ENCODE measurements around the gene GPR37. TPM values are rescaled to one million over a fixed set of nuclear protein-coding genes. Genes with fewer than 3 reads are reported as not detected.

GPR37 gene
- polyA plus RNA-seq, 1 donor from 2014 or later: not detected

DNA sequence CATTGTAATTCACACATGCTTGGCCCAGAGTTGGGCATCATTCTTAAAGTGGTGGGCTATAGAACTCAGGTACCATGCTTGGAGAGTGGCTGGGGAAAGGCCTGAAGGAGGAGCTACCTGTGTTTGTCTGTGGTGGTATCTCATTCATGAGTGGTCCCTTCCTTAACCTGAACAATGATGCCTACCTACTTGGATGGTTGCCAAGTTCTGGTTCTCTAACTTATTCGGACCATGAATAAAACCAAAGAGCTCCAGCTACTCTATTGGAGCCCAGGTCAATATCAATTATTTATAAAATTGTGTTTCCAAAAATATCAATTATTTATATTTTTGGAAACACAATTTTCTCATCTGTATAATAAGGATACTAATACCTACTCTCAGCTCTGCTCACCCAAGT is 2.9 kb upstream of the GPR37 start:
- Mint-ChIP-seq H3K4me3 (no peak overlapping the region), H3K36me3 (no peaks in the 10 kb centered on the region), H3K9me3 (no peaks in the 10 kb centered on the region), H3K27ac (no peak overlapping the region), H3K4me1 (peaks cover 11 to 13% (median 12%) of the 10 kb centered on the region in 3 donors), H3K27me3 (peaks cover 26% of the 10 kb centered on the region)

DNA sequence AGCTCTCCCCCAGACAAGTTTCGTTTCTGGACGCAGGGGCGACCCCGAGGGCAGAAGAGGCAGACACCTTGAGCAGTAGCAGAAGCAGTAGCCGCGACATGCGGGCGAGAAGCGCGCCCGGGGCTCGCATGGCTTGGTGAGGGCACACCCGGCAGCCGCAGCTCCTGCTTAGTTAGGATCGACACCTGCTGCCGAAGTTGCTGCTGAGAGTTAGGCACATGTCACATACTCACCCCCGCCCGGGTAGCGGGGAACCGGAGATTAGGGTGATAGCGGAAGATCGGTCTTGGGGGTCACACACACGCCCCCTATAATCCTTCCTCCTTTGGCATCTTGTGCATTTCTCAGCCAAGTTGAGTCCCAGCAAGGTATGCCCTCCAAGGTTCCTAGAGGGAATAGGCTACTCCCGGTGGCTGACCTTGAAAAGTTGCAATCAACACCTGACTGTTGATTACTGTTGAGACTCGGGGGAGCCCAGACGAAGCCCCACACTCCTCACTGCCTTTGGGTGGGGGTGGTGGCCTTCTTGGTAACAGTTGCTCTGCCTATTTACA is 668 bp downstream of the GPR37 start:
- Mint-ChIP-seq H3K36me3 (no peaks in the 10 kb centered on the region), H3K4me1 (peaks cover 12 to 16% (median 14%) of the 10 kb centered on the region in 3 donors), H3K27me3 (peaks cover 35% of the 10 kb centered on the region), H3K9me3 (no peaks in the 10 kb centered on the region), H3K4me3 (peak overlapping the region; percentile 80 to 95 (median 86)), H3K27ac (no peak overlapping the region)

DNA sequence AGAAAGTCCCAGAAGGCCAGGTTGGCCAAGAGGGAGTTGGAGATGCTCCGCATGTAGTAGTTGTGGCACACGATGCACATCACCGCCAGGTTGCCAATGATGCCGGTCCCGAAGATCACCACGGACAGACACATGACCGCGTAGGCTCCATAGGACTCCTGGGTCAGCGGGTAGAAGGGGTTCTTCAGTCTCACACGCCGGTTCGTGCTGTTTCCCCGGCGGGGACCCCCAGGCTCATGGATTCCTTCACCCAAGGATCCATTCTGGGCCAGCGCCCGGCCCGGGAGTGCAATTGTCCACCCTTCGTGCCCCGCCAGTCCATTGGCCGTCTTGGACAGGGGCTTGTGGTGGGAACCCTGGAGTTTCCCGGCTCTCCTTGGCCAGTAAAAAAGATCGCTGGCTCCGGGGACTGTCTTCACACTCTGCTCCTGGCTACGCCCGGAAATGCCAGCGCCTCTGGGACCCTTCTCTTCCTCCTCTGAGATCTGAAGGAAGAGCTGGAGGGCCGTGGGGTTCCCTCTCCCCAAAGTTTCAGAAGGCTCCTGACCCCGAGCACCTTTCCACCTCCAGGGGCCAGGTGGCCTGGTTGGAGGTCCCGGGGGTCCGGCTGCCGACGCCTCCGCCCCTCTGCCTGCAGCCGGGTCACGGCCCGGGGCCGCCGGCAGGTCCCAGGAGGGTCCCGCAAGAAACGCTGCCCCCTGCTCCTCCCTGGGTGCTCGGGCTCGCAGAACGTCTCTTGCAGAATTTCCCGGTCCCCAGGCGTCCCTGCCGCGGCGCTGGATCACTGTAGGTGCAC is 1.3 kb downstream of the GPR37 start:
- no peaks in the 10 kb centered on the region for H3K36me3 Mint-ChIP-seq
- peaks cover 35% of the 10 kb centered on the region for H3K27me3 Mint-ChIP-seq
- H3K4me1 Mint-ChIP-seq: peaks cover 12 to 16% (median 14%) of the 10 kb centered on the region in 3 donors
- peak overlapping the region; percentile 80 to 95 (median 86) for H3K4me3 Mint-ChIP-seq
- no peak overlapping the region for H3K27ac Mint-ChIP-seq
- no peaks in the 10 kb centered on the region for H3K9me3 Mint-ChIP-seq

DNA sequence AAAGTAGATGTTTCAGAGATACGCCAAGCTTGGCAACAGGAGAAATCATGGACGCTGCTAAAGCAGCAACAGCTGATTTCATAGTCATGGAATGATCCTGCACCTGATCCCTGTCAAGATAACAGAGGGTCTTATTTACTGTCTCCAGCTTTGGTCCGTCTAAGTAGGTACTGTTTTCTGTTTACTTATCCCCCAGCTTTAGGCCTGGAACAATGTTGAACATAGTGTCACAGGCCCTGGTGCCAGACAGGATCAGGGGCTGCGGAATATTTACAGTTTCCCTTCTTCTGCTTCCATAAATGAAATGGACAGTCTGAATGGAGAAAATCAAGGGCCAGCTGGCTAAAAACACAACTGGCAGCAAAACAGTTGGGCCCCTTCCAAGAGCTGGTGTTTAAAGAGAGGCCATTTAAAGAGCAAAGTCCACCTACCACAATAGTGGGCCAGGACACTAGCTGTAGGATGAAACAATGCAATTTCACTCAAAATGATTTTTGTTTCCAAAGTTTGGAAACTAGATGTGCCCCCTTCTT is 2.9 kb downstream of the GPR37 start:
- H3K9me3 Mint-ChIP-seq: no peaks in the 10 kb centered on the region
- no peak overlapping the region for H3K27ac Mint-ChIP-seq
- H3K36me3 Mint-ChIP-seq: no peaks in the 10 kb centered on the region
- H3K27me3 Mint-ChIP-seq: peaks cover 35% of the 10 kb centered on the region
- H3K4me1 Mint-ChIP-seq: peaks cover 12 to 16% (median 14%) of the 10 kb centered on the region in 3 donors
- peak overlapping the region in 1 of 4 donors; percentile 48 for H3K4me3 Mint-ChIP-seq

DNA sequence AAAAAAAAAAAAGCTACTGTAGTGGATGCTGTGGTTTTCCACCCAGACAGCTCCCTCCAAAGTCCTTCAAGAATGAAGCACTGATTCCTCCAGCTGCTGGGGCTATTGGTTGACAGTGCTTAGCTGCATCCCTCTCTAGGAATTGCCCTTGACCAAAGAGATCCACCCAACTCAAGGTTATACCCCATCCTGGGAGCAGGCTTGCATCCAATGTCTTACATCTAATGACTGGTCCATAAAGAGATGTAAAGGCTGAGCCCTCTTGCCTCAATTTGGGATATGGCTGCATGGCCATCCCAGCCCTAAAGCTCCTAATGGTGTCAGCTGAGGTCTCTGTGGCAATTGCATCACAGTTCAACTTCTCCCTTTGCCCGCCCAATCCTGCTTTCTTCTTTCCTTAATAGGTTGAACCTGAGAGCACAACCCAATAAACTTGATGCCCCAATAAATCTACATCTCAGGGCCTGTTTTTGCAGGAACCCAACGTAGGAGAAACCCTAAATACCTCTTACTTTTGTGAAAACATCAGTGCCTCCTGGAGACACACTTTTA is 4.4 kb downstream of the GPR37 start:
- no peaks in the 10 kb centered on the region for H3K9me3 Mint-ChIP-seq
- H3K27me3 Mint-ChIP-seq: peaks cover 28% of the 10 kb centered on the region
- no peak overlapping the region for H3K4me3 Mint-ChIP-seq
- H3K27ac Mint-ChIP-seq: no peak overlapping the region
- H3K4me1 Mint-ChIP-seq: peaks cover 12 to 16% (median 14%) of the 10 kb centered on the region in 3 donors
- no peaks in the 10 kb centered on the region for H3K36me3 Mint-ChIP-seq

DNA sequence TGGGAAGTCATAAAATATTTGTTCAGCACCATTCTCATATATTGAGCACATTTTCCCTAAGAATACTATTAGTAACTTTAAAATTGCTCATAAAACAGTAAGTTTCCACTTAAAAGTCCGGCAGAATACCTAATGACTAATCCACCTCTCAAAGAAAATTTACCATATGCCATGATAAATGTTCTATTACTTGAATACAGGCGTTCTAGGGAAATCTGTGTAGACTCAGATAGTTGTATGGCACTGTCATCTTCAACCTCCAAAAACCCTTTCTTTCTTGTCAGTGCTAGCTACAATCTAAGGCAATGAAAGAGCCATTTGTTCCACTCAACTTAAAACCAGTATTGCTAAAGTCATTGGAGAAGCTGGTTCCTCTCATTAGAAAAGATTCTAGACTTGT is 7.3 kb downstream of the GPR37 start:
- H3K4me1 Mint-ChIP-seq: peaks cover 0 to 3% (median 0%) of the 10 kb centered on the region in 3 donors
- H3K27me3 Mint-ChIP-seq: peaks cover 8% of the 10 kb centered on the region
- H3K4me3 Mint-ChIP-seq: no peak overlapping the region
- no peaks in the 10 kb centered on the region for H3K36me3 Mint-ChIP-seq
- H3K9me3 Mint-ChIP-seq: no peaks in the 10 kb centered on the region
- H3K27ac Mint-ChIP-seq: no peak overlapping the region

DNA sequence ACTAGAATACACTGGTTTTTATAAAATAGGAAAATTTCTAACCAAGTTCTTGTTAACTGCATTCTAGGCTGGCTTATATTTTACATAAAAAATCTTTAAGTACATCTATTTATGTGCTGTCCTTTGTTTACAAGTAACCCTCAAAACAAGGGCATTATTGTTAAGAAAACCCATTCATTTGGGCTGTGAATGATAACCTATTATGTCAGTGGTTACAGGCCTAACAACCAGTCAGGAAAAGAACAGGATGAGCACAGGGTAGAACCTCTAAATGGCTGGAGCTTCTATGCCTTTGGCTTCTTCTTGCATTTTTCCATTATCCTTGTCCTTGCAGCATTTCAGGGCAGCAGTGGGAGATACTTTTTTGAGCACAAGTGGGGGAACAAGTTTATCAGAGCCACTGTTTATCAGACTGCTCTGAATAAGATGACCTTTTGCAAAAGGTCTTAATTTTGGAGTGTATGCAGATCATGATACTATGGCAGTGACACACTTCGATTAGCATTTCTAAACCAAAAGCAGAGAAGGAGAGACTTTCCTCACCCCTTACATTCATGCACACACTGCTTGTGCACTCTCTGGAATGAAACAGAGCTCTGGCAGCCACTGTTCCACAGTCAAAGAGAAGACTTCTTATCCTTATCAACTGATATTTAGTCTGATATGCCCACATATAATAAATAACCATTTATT is 10.9 kb downstream of the GPR37 start:
- no peaks in the 10 kb centered on the region for H3K9me3 Mint-ChIP-seq
- H3K27ac Mint-ChIP-seq: no peak overlapping the region
- H3K4me1 Mint-ChIP-seq: no peaks in the 10 kb centered on the region

DNA sequence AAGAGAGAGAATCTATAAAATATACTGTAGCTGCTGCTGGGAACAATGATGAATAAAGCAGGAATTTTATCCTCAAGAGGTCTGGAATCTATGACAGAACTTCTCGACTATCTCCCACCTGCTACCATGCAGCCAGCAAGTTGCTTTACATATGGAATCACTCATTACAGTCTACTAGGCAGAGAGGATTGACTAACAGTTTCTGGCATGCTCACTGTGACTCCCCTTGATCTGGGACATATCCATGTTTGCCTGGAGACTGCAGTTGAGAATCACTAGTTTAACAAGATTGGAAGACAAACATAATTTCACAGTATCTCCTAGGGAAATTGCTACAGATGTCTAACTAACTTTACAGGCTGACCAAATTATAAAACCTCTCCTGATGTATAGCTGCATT is 13.3 kb downstream of the GPR37 start:
- H3K27ac Mint-ChIP-seq: no peak overlapping the region
- H3K36me3 Mint-ChIP-seq: no peaks in the 10 kb centered on the region
- H3K27me3 Mint-ChIP-seq: peaks cover 2% of the 10 kb centered on the region
- no peak overlapping the region for H3K4me3 Mint-ChIP-seq
- H3K9me3 Mint-ChIP-seq: no peaks in the 10 kb centered on the region
- H3K4me1 Mint-ChIP-seq: no peaks in the 10 kb centered on the region

More for the DNA sequence above, 10.9 kb downstream of the GPR37 start:
- Mint-ChIP-seq H3K4me3 (no peak overlapping the region), H3K36me3 (no peaks in the 10 kb centered on the region), H3K27me3 (peaks cover 2% of the 10 kb centered on the region)

DNA sequence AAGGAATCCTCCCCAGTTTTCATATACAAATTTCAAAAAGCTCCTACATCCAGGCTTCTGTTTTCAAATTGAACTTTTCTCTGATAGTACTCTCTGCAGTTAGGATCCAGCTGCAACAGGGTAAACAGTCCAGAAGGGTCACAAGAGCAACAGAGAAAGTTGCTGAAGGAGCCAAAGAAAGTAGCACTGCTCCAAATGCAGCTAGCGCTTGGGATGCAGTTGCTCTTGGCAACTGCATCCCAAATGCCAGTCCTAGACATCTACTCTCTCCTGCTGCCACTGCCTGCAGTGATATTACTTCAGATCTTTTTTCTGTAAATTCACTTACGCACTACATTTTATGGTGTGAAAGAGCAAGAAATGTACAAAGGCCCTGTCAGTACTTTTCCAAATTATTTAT is 14.6 kb downstream of the GPR37 start:
- H3K27ac Mint-ChIP-seq: no peak overlapping the region
- H3K9me3 Mint-ChIP-seq: no peaks in the 10 kb centered on the region
- no peak overlapping the region for H3K4me3 Mint-ChIP-seq
- no peaks in the 10 kb centered on the region for H3K36me3 Mint-ChIP-seq
- H3K27me3 Mint-ChIP-seq: peaks cover 2% of the 10 kb centered on the region
- no peaks in the 10 kb centered on the region for H3K4me1 Mint-ChIP-seq

DNA sequence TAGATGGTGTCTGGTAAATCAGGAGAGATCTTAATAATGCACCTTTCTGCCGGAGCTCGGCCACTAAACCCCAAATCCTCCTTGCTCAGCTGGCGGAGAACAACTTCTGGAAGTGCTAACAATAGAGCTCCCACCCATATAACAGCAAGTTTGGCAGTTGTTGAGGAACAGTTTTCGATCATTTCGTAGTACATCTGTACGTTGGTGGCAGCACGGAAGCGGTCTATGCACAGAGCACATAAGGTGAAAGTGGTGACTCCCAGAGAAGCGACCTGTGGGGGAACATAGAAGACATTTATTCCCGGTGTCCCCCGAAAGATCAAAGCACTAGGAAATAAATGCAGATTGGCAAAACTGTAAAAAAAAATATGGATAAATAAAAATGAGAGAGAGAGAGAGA is 18.5 kb downstream of the GPR37 start:
- Mint-ChIP-seq H3K27ac (no peak overlapping the region), H3K9me3 (peaks cover 0 to 3% (median 0%) of the 10 kb centered on the region in 3 donors), H3K4me1 (no peaks in the 10 kb centered on the region)

DNA sequence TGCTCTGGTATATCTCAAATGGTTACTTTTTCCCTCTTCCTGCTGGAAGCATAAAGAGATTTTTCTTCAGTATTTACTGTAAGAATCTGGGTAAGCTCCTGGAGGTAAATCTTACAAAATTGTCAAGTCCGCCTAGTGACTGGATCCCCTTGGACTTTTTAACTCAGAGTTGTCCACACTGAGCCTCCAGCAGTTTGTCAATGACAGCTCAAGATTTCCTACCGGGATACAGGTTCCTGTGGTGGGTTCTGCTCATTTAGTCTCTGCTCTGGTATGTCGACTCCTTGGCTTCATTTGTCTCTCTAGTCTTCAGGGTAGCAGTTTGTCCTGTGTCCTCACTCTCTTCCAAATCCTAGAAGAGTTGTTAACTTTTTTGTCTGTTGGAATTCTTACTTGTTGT is 27.0 kb downstream of the GPR37 start:
- Mint-ChIP-seq H3K4me1 (no peaks in the 10 kb centered on the region), H3K4me3 (no peak overlapping the region), H3K36me3 (no peaks in the 10 kb centered on the region), H3K27me3 (no peaks in the 10 kb centered on the region), H3K9me3 (peaks cover 0 to 2% (median 0%) of the 10 kb centered on the region in 3 donors), H3K27ac (no peak overlapping the region)

More for the DNA sequence above, 18.5 kb downstream of the GPR37 start:
- H3K4me3 Mint-ChIP-seq: no peak overlapping the region
- H3K36me3 Mint-ChIP-seq: no peaks in the 10 kb centered on the region
- peaks cover 2% of the 10 kb centered on the region for H3K27me3 Mint-ChIP-seq

DNA sequence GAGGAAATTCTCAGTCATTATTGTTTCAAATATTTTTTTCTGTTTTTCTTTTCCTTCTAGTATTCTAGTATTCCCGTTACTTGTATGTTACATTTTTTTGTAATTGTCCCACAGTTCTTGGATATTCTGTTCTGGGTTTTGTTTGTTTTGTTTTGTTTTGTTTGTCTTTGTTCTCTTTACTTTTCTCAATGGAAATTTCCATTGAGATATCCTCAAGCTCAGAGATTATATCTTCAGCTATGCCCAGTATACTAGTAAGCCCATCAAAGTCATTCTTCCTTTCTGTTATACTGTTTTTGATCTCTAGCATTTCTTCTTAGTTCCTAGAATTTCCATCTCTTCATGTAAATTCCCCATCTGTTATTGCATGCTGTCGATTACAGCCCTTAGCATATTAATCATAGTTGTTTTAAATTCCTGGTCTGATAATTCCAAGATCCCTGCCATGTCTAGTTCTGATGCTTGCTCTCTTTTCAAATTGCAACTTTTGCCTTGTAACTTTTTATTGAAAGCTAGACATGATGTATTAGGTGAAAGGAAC is 27.8 kb downstream of the GPR37 start:
- Mint-ChIP-seq H3K4me1 (no peaks in the 10 kb centered on the region), H3K27me3 (no peaks in the 10 kb centered on the region), H3K36me3 (no peaks in the 10 kb centered on the region), H3K4me3 (no peak overlapping the region), H3K9me3 (peaks cover 0 to 2% (median 0%) of the 10 kb centered on the region in 3 donors), H3K27ac (no peak overlapping the region)

DNA sequence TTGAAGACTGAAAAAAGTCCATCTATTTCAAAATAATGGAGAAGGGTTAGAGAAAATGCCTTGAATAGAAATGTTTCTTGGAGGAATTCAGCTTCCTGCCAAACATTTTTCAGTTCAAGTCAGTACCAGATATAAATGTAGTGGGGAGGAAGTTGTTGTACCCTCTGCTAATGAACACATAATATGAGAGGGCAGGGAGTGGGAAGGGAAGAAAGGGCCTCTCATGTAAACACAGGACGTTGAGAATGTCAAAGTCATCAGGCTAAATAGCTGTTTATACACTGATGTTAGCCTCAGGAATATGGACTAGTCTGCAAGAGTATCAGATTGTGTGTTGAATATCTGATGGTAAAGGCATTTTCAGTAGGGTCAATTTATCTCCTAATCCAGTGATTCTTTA is 37.0 kb downstream of the GPR37 start:
- Mint-ChIP-seq H3K4me3 (no peak overlapping the region), H3K27me3 (no peaks in the 10 kb centered on the region), H3K36me3 (no peaks in the 10 kb centered on the region), H3K4me1 (no peaks in the 10 kb centered on the region), H3K27ac (no peak overlapping the region), H3K9me3 (no peaks in the 10 kb centered on the region)

DNA sequence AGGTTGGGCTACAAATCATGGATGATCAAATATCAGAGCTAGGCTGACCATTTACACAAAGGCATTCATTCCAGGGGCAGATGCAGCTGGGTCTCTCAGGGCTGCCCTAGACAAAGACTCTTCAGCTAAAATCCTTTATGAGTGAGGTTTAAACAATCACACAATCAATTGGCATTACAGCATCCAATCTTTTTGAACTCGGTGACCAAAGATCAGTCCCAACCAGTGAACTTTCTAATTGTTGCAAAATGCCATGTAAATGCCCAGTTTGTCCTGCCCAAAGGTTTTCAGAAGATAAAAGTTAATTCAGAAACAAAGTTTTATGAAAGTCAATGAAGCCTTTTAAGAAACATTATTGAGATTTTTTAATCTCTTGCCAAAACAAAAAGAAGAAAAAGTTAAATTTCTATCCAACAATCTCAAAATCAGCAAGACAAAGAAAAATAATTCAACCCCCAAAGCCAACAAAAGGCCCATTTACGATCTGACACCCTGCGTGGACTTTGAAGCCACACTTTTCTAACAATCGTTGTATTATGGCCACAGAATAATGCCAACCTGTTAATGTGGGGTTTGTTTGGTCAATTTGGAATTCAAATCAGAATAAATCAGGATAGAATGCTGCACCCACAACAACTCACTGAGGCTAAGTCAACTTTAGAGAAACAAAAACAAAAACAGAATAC is 40.9 kb downstream of the GPR37 start:
- H3K4me3 Mint-ChIP-seq: no peak overlapping the region
- no peaks in the 10 kb centered on the region for H3K4me1 Mint-ChIP-seq
- no peak overlapping the region for H3K27ac Mint-ChIP-seq
- peaks cover 0 to 2% (median 0%) of the 10 kb centered on the region in 3 donors for H3K9me3 Mint-ChIP-seq
- H3K36me3 Mint-ChIP-seq: no peaks in the 10 kb centered on the region
- H3K27me3 Mint-ChIP-seq: no peaks in the 10 kb centered on the region

Data from IgD-negative memory B cell (primary cell).